Activated CD8-positive, alpha-beta memory T cell treated with anti-CD3 and anti-CD28 coated beads, Interleukin-2, amount 50 U/mL, for 24 hours (primary cell): ENCODE data around the gene B9D2.
"Not testable (repeated sequence)": the region's sequence is repeated elsewhere in the genome, so short reads cannot be mapped to it uniquely, and the experiment has no call there.

Experiments
- DNase-seq: peaks from one replicate; pipeline ENCODE4 v3.0.0-alpha.2; 2020; ENCODE audit errors: extremely low read depth

The B9D2 gene

GRCh38 chr19:41355035-41355434 lies 8.9 kb downstream of the B9D2 start:
- no peak for DNase-seq

GRCh38 chr19:41354343-41354953 lies 9.5 kb downstream of the B9D2 start:
- no peak for DNase-seq

- DNase-seq: peak; percentile 76
Measured at GRCh38 chr19:41353466-41354342, 10.2 kb downstream of the B9D2 start, which contains the start of gene TGFB1. TSS of gene TGFB1 (minus strand) at chr19:41353922. CDS start at chr19:41353044, 878 bp downstream.

- peak; percentile 45 for DNase-seq
Measured at GRCh38 chr19:41352609-41353465, 11.1 kb downstream of the B9D2 start.

- no peak for DNase-seq
Measured at GRCh38 chr19:41352279-41352608, 11.7 kb downstream of the B9D2 start.

GRCh38 chr19:41351339-41352245 lies 12.4 kb downstream of the B9D2 start:
- DNase-seq: peak; percentile 76

- DNase-seq: no peak
Measured at GRCh38 chr19:41350735-41351338, 13.1 kb downstream of the B9D2 start.

- not testable (repeated sequence) for DNase-seq
Measured at GRCh38 chr19:41346916-41347315, 17.0 kb downstream of the B9D2 start.

GRCh38 chr19:41344162-41344561 lies 19.8 kb downstream of the B9D2 start:
- DNase-seq: no peak

GRCh38 chr19:41341669-41342490 lies 22.1 kb downstream of the B9D2 start:
- no peak for DNase-seq

GRCh38 chr19:41339936-41340335 lies 24.0 kb downstream of the B9D2 start:
- no peak for DNase-seq

GRCh38 chr19:41335467-41335866 lies 28.5 kb downstream of the B9D2 start:
- DNase-seq: no peak

- DNase-seq: no peak
Measured at GRCh38 chr19:41334793-41335192, 29.2 kb downstream of the B9D2 start.

GRCh38 chr19:41332468-41332867 lies 31.5 kb downstream of the B9D2 start:
- no peak for DNase-seq

- DNase-seq: no peak
Measured at GRCh38 chr19:41332000-41332399, 31.9 kb downstream of the B9D2 start.

GRCh38 chr19:41330946-41331678 lies 32.8 kb downstream of the B9D2 start:
- DNase-seq: no peak

GRCh38 chr19:41330481-41330880 lies 33.5 kb downstream of the B9D2 start:
- no peak for DNase-seq

GRCh38 chr19:41328842-41329225 lies 35.1 kb downstream of the B9D2 start:
- no peak for DNase-seq

GRCh38 chr19:41328157-41328841 lies 35.6 kb downstream of the B9D2 start:
- DNase-seq: peak; percentile 42
